Stimulated activated CD4-positive, alpha-beta T cell treated with anti-CD3 and anti-CD28 coated beads, Interleukin-4, amount 100 ng/mL, for 48 hours (primary cell): ENCODE results near the gene FAM174B.

Experiments used
- DNase-seq, 2 donors: peaks; one replicate each; pipeline ENCODE4 v3.0.0-alpha.2; 2020; ENCODE audit warnings: low read depth in 2 of 2

Gene FAM174B

GRCh38 chr15:92600856-92601255, 54.7 kb downstream of the FAM174B start:
- no peak for DNase-seq

GRCh38 chr15:92599394-92599970, 56.1 kb downstream of the FAM174B start:
- no peak for DNase-seq

- DNase-seq: no peak
Observed at GRCh38 chr15:92597548-92597947, 58.0 kb downstream of the FAM174B start.

GRCh38 chr15:92596623-92597022, 59.0 kb downstream of the FAM174B start:
- DNase-seq: no peak

- DNase-seq: no peak
Observed at GRCh38 chr15:92595506-92596381, 59.8 kb downstream of the FAM174B start.

GRCh38 chr15:92591275-92591674, 64.3 kb downstream of the FAM174B start:
- DNase-seq: no peak

- no peak for DNase-seq
Observed at GRCh38 chr15:92586966-92587365, 68.6 kb downstream of the FAM174B start.

- DNase-seq: no peak
Observed at GRCh38 chr15:92586383-92586942, 69.1 kb downstream of the FAM174B start.

GRCh38 chr15:92584105-92584504, 71.5 kb downstream of the FAM174B start:
- DNase-seq: no peak

GRCh38 chr15:92583096-92584034, 72.2 kb downstream of the FAM174B start:
- DNase-seq: no peak

GRCh38 chr15:92582206-92582605, 73.4 kb downstream of the FAM174B start:
- no peak for DNase-seq

- no peak for DNase-seq
Observed at GRCh38 chr15:92580933-92581445, 74.6 kb downstream of the FAM174B start.

- DNase-seq: no peak
Observed at GRCh38 chr15:92580521-92580920, 75.1 kb downstream of the FAM174B start.

GRCh38 chr15:92579931-92580470, 75.6 kb downstream of the FAM174B start:
- DNase-seq: no peak

- DNase-seq: no peak
Observed at GRCh38 chr15:92579486-92579885, 76.1 kb downstream of the FAM174B start.

- no peak for DNase-seq
Observed at GRCh38 chr15:92578096-92578835, 77.3 kb downstream of the FAM174B start.

- no peak for DNase-seq
Observed at GRCh38 chr15:92576597-92577200, 78.9 kb downstream of the FAM174B start.

GRCh38 chr15:92574566-92574965, 81.0 kb downstream of the FAM174B start:
- no peak for DNase-seq

- DNase-seq: no peak
Observed at GRCh38 chr15:92574161-92574560, 81.4 kb downstream of the FAM174B start.

GRCh38 chr15:92571824-92572223, 83.8 kb downstream of the FAM174B start:
- no peak for DNase-seq
